Body of pancreas (tissue), 4 donors: ENCODE data around the gene HS6ST2. TPM values are rescaled to one million over a fixed set of nuclear protein-coding genes. Genes with fewer than 3 reads are reported as not detected.
"Not testable (repeated sequence)": the region's sequence is repeated elsewhere in the genome, so short reads cannot be mapped to it uniquely, and the experiment has no call there.

Experiments
- ATAC-seq: fragments of 150-250 bp; one replicate; pipeline ENCODE4 v1.9.1; 2016
- DNase-seq, 4 donors: peaks; one replicate each; pipeline ENCODE4 v3.0.0-alpha.2; 2019
- H3K27ac ChIP-seq, 4 donors: fragments of 200-600 bp; sonication (generic); 1 replicate in 3 of 4; 2 replicates in 1 of 4; pipeline versions ENCODE4 v1.5.1 to v1.6.1; 2016 to 2019; ENCODE audit warnings: mild to moderate bottlenecking in 1 of 4, mixed read lengths in 1 of 4, moderate library complexity in 1 of 4
- H3K27me3 ChIP-seq, 2 donors: fragments of 200-600 bp; sonication (generic); one replicate each; pipeline ENCODE4 v1.6.0; 2016; ENCODE audit warnings: mild to moderate bottlenecking in 1 of 2
- H3K36me3 ChIP-seq, 2 donors: fragments of 200-600 bp; sonication (generic); replicated peaks in 1 of 2; 2 replicates each; pipeline ENCODE4 v1.5.1; 2016; ENCODE audit warnings: low read depth in 2 of 2; ENCODE audit not compliant: insufficient read depth in 1 of 2
- H3K4me1 ChIP-seq: fragments of 200-600 bp; sonication (generic); one replicate; pipeline ENCODE4 v1.6.0; 2016
- H3K4me3 ChIP-seq, 2 donors: fragments of 200-600 bp; sonication (generic); 1 replicate in 1 of 2; 2 replicates in 1 of 2; pipeline ENCODE4 v1.5.1; 2016 to 2019
- H3K9me3 ChIP-seq, 3 donors: fragments of 200-600 bp; sonication (generic); 1 replicate in 2 of 3; 2 replicates in 1 of 3; pipeline ENCODE4 v1.5.1; 2016
- POLR2A ChIP-seq, 3 donors: fragments of 450-650 bp; IDR thresholded peaks; one replicate each; pipeline ENCODE4 v1.6.1; 2016; ENCODE audit warnings: antibody characterized with exemption in 3 of 3, mild to moderate bottlenecking in 2 of 3
- WGBS, 2 donors: methylation state at CpG; one replicate each; pipeline ENCODE4 v1.1.5; 2017; 5-methylcytosine and 5-hydroxymethylcytosine counted together
- intact Hi-C: fragments of 100-400 bp; cut with DNase I; formaldehyde crosslinking; loops from one replicate; pipeline ENCODE4 v1.15.1; 2023
- total RNA-seq, 2 donors: library from RNA; depleted of rRNA; stranded (reverse); fragments of >200 nt; gene quantifications; one replicate each; pipeline ENCODE4 v1.1.0, GENCODE V29; 2016
- TF ChIP-seq, protein P1 (sequence below), 7 experiments: fragments of 450-650 bp in 4 of 7; fragments of 200-600 bp in 3 of 7; sonication (generic) in 3 of 7; IDR thresholded peaks; one replicate each; pipeline ENCODE4 v1.5.1; 2016 to 2019; ENCODE audit warnings: antibody characterized with exemption in 7 of 7

The HS6ST2 gene
- total RNA-seq, 2 donors from 2014 or later, result 2.6 to 5.3 TPM

DNA sequence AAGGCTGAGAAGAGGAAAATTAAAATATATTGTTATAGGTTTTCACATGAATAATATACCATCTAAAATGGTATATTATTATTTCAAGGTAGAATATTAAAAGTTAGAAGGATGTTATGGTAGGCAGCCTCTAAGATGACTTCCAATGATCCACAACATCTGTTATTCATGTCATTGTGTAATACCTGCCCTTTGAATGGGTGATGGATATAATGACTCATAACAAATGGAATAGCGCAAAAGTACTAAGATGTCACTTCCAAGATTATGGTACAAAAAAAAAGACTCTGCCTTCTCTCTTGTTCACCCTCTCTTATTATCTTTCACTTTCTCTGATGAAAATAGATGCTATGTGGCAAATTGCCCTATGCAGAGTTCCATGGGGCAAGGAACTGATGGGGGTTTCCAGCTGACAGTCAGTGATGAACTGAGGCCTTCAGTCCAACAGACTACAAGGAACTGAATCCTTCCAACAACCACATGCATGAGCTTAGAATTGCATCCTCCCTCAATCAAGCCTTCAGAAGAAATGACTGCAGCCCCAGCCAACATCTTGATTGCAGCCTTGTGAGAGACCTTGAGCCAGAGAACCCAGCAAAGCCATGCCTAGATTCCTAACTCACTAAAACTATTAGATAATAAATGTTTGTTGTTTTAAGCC, 57.7 kb downstream of the HS6ST2 start:
- DNase-seq (no peak), ATAC-seq (no peak)
- H3K27ac ChIP-seq, result no peak overlapping the region
- no peaks in the 10 kb centered on the region for H3K27me3 ChIP-seq
- H3K9me3 ChIP-seq, result no peaks in the 10 kb centered on the region
- intact Hi-C loops, result no loop called here
- no peaks in the 10 kb centered on the region for H3K36me3 ChIP-seq
- TF ChIP-seq, protein P1, sequence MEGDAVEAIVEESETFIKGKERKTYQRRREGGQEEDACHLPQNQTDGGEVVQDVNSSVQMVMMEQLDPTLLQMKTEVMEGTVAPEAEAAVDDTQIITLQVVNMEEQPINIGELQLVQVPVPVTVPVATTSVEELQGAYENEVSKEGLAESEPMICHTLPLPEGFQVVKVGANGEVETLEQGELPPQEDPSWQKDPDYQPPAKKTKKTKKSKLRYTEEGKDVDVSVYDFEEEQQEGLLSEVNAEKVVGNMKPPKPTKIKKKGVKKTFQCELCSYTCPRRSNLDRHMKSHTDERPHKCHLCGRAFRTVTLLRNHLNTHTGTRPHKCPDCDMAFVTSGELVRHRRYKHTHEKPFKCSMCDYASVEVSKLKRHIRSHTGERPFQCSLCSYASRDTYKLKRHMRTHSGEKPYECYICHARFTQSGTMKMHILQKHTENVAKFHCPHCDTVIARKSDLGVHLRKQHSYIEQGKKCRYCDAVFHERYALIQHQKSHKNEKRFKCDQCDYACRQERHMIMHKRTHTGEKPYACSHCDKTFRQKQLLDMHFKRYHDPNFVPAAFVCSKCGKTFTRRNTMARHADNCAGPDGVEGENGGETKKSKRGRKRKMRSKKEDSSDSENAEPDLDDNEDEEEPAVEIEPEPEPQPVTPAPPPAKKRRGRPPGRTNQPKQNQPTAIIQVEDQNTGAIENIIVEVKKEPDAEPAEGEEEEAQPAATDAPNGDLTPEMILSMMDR (IDR thresholded peaks at IDR 0.05), result no peak
- no peak for TF ChIP-seq POLR2A (IDR thresholded peaks at IDR 0.05)
- H3K4me3 ChIP-seq, result no peak overlapping the region
- 100% methylated on average over 1 of the region's 1 CpG for WGBS, 2 donors
- H3K4me1 ChIP-seq, result no peaks in the 10 kb centered on the region

DNA sequence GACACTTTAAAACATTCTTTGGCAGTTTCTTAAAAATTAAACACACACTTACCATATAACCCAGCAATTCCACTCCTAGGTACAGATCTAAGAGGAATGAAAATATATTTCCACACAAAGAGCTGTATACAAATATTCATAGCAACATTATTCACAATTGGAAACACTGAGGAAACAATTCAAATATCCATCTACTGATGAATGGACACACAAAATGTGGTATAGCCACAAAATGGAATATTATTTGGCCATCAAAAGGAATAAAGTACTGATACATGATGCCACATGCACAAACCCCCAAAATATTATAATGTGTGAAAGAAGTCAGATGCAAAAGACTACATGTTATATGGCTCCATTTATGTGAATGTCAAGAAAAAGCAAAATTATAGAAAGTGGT, 70.9 kb downstream of the HS6ST2 start:
- Histone ChIP-seq H3K36me3 (no peaks in the 10 kb centered on the region), H3K27ac (no peak overlapping the region), H3K9me3 (no peaks in the 10 kb centered on the region), H3K4me3 (no peak overlapping the region), H3K27me3 (no peaks in the 10 kb centered on the region), H3K4me1 (no peaks in the 10 kb centered on the region)
- ATAC-seq, result no peak
- no peak for TF ChIP-seq POLR2A (IDR thresholded peaks at IDR 0.05)
- TF ChIP-seq, protein P1 (IDR thresholded peaks at IDR 0.05), result no peak
- intact Hi-C loops, result no loop called here
- DNase-seq, result no peak

- WGBS, 2 donors, result 90 to 94% methylated on average over 5 of the region's 5 CpGs
- DNase-seq, result no peak
- TF ChIP-seq, protein P1 (IDR thresholded peaks at IDR 0.05), result no peak
- TF ChIP-seq POLR2A (IDR thresholded peaks at IDR 0.05), result no peak
Observed at GRCh38 chrX:132883358-132883915, 75.0 kb downstream of the HS6ST2 start.

GRCh38 chrX:132880753-132881152, 77.7 kb downstream of the HS6ST2 start:
- H3K9me3 ChIP-seq, intact Hi-C loops, H3K27me3 ChIP-seq, H3K27ac ChIP-seq, ATAC-seq, H3K4me3 ChIP-seq, H3K36me3 ChIP-seq, DNase-seq, H3K4me1 ChIP-seq: not testable (repeated sequence)
- 77 to 100% methylated on average over 1 to 2 of the region's 2 CpGs for WGBS, 2 donors

More at GRCh38 chrX:132883358-132883915, 75.0 kb downstream of the HS6ST2 start:
- H3K4me3 ChIP-seq, result no peak overlapping the region
- H3K36me3 ChIP-seq, result no peaks in the 10 kb centered on the region
- no peak for ATAC-seq
- no peaks in the 10 kb centered on the region for H3K9me3 ChIP-seq
- no peaks in the 10 kb centered on the region for H3K4me1 ChIP-seq
- intact Hi-C loops, result no loop called here
- no peak overlapping the region for H3K27ac ChIP-seq
- H3K27me3 ChIP-seq, result no peaks in the 10 kb centered on the region

GRCh38 chrX:132877954-132878536, 80.4 kb downstream of the HS6ST2 start:
- WGBS, 2 donors, result 68 to 90% methylated on average over 4 to 5 of the region's 5 CpGs

More at GRCh38 chrX:132877954-132878536, 80.4 kb downstream of the HS6ST2 start:
- no peak overlapping the region for H3K27ac ChIP-seq
- no peaks in the 10 kb centered on the region for H3K27me3 ChIP-seq
- H3K4me3 ChIP-seq, result no peak overlapping the region
- H3K4me1 ChIP-seq, result no peaks in the 10 kb centered on the region
- no peaks in the 10 kb centered on the region for H3K9me3 ChIP-seq
- intact Hi-C loops, result no loop called here
- ATAC-seq, result no peak
- H3K36me3 ChIP-seq, result no peaks in the 10 kb centered on the region
- TF ChIP-seq POLR2A (IDR thresholded peaks at IDR 0.05), result no peak
- TF ChIP-seq, protein P1 (IDR thresholded peaks at IDR 0.05), result no peak
- DNase-seq, result no peak
